Activated T-cell treated with anti-CD3 and anti-CD28 coated beads for 4 hours (primary cell): Measurements from ENCODE around the gene FAM170B.

Experiments
- DNase-seq: peaks from one replicate; pipeline ENCODE4 v3.0.0-alpha.2; 2020

The FAM170B gene

DNA sequence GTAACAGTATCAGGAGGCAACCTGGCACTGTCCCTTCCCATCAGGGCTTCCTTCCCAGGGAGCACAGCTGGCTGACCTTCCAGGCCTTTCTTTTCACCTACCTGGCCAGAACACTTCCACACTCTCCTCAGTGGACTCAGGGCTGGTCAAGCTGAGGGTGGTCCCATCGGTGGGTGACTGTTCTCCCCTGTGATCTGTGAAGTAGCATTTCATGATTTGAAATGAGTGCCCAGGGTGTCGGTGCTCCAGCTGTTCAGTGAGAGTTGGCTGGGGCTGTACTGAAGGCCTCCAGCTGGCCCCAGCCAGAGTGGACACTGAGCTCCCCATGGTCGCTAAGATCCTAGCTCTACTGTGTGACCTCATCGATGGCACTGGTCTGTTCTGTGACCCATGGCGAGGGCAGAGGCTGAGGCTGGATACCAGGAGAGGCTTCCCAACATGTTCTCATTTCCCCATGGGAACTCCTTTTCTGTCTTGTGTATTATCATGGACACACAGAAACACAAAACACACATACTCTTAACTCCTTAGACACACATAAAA lies at the start of gene FAM170B:
FAM170B (minus strand) TSS at position 316 of the 543 bp plus-strand sequence; CDS start at position 213, 103 bp downstream.
- no peak for DNase-seq

DNA sequence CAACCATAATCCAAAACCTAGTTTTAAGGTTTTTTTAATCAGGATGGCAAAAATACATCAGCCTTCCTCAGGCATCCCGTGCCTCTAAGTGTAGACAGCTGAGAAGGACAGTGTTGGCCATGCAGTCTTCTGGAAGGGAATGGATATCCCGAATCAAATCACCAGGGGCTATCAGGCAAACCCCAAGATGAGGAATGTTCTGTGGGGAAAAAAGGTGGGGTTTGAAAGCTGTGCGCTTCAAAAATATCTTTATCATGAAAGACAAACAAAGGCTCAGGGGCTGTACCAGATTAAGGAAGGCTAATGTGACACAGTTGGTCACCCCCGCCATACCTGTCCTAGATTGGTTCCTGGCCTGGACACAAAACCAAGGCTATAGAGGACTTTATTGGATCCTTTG lies 49.0 kb upstream of the FAM170B start:
- no peak for DNase-seq

DNA sequence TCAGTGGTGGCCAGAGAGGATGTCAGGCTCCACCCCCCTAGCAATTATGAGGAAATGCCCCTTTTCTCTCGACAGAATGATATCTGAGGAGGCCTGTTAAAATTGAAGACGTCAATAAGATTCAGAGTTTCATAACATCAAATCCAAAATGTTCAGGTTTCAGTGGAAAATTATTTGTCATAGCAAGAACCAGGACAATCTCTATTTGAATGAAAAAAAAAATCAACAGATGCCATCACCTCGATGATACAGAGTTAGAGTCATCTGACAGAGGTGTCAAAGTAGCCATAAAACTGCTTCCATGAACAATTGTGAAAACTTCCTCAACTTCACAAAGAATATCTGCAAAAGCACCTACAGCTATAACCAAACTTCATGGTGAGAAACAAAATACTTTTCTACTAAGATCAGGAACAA lies 46.6 kb upstream of the FAM170B start:
- DNase-seq: no peak

DNA sequence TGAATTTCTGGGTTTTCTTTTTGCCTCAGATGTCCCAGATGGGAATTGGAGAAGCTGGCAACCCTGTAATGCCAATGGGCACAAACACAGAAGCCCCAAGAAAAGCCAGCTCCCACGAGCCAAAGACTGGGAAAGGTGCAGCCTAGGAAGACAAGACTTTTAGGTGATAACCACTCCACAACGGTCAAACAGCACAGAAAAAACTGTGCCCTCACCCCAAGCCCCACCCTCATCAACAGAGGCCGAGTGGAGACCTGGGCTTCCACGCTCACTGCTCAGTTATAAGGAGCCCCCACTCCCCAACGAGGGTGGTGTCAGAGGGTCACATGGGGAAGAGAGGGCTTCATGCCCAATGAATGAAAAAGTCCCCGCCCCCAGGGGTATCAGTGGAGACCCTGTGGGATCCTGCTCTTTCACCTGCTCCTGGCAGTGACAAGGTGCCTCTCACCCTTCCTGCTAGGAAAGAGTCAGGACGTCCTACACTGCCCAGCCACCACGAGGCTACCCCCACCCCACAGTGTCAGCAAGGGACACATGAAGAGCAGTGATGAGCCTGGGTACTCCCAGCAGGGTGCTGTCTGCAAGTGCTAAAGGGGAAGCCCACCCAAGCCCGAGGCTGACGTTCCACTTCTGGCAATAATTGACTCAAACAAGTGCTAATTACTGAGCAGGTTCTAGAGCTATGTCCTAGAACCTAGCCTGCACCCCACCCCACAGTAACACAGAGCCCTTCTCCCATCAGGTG lies 46.0 kb upstream of the FAM170B start:
- DNase-seq: no peak

DNA sequence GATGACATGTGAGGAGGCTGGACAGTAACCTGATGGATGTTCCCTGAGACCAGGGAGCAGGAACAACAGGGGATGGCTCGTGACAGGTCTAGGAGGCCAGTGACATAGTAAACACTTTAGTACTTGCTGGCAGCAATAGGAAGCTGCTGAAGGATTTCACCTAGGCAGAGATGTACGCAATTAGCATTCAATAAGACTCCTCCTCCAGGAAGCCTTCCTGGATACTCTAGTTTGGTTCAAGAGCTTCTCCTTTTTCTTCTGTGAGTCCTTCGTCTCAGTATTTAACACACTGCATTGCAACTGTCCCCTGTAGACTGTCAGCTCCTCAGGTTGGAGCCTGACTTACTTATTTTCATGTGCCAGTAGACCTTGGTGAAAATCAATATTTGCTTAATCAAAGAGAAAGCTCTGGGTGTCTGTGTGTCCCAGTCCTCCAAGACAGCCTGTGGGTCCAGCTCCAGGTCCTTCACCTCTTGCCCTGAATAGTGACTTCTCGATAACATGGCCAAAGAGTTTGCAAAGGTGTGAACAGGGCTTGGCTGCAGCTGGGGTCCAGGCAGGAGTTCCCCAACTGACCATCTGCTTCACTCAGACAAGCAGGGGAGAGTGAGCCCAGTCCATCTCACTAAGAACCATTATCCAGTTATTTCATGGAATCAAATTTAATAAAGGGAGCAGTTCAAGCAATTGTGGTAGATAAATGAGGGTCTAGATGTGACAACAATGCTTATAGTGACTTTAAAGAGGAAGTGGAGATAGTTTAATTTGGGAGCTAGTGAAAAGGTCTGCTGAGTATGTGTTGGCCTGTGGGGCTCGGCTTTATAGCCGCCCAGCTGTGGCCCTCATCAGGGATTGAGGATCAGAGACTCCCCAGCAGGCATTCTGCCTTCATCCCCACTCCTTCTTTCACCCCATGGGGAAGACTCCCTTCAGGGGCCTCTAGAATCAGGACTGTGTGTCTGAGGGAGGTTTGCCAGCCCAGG lies 45.0 kb upstream of the FAM170B start:
- no peak for DNase-seq

DNA sequence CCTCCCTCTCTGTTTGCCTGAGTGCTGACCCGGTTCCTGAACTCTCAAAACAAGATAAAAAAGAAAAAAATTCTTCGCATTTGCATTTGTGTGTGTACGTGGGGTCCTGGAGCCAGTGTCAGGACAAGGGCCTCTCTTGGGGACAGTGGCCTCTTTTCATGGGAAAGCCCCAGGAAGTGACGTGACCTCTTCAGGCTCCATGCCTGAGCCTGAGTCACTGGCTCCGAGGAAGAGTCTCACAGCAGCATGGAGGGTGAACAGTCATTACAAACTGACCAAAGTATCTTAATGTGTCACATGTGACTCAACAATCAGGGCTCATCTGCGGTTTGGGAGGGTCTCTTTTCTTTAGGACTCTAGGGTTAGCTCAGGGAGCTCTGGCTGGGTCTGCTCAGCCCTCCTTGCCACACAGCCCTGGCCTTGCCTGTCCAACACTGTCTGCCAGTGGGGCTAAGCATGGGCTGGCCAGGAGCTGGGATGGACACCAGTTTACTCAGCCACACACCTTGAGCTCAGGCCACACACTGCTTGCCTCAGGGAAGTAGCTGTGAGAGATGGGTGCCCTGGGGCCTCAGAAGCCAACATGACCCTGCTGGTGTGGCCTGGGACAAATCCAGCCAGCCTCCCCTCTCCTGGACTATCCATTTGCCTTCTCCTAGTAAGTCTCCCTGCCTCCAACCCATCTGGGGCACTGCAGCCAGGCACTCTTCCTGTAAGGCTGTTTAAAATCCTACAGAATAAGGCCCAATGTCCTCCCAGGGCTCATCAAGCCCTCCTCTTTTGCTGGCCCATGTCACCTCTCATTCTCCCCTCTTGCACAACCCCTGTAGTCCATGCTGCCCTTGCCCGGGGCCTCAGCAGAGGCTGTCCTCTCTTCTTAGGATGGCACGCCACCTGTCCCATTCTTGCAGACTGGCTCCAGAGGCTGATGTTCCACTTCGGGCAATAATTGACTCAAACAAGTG lies 43.9 kb upstream of the FAM170B start:
- peak; percentile 25 for DNase-seq

DNA sequence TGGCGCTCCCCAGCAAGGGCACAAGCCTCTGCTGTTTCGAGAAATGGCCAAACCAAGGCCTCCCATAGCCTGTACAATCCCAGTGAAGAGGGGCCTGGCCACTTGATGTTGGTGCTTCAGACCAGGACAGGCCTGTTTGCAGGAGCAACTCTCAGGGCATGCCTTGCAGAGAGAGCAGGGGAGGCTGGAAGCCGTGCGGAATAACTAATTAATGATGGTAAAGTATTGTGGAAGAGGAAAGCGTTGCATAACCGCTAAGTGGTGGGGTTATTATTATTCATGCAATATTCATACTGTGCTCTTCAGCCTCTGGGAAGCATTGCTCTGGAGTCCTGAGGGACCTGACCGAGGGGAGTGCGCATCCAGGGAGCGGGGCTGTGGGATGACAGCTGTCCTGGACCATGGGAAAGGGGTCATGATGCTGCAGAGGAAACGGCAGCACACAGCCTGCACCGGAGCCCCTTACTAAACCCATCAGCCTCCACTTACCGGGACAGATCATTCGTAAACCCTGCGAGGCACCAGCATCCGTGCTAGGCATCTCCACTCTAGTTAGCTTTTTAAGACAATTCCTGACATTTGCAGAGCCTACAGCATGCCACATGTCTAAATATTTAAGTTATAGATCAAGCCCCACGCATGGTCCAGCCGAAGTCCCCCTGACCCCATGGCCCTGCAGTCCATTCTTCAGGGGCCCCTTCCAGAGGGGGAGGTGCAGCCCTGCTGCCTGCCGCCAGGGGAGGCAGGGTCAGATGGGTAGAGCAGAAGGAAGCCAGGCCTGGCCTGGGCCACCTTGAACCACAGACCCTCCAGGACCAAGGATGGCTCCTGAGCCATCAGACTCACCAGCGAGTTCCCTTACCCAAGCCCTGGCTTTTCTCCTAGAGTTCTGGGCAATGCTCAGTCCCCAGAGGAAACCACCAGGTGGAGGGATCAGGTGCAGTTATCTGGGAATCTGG lies 42.8 kb upstream of the FAM170B start:
- DNase-seq: no peak

DNA sequence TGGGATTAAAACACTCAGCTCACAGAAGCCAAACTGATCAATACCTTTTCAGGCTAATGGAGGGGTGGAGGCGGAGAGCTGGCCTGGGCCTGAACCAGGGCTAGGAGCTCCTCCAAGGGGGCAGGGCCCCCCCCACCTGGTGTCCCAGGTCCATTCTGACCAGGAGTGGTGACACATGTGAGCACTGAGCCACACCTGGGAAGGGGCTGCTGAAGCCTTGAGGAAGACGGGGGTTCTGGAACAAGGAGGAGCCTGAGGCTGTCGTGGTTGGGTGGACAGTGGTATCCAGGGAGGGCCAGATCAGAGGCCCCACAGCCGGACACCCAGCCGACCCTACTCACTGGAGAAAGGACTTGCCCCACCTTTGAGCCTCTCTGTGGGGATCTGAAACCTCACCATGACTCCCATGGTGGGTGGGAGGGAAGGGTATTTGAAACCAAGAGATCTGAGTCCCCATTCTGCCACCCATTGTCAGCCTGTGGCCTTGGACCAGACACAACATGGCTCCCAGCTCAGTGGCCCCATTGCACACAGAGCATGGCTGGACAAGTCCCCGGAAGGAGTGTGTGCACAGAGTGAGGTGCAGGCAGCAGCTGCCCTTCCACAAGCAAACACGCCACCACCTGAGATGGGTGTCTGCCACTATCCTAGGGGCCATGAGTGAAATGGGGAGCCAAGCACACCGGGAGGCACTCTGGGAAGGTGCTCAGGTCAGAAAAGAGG lies 41.9 kb upstream of the FAM170B start:
- no peak for DNase-seq

DNA sequence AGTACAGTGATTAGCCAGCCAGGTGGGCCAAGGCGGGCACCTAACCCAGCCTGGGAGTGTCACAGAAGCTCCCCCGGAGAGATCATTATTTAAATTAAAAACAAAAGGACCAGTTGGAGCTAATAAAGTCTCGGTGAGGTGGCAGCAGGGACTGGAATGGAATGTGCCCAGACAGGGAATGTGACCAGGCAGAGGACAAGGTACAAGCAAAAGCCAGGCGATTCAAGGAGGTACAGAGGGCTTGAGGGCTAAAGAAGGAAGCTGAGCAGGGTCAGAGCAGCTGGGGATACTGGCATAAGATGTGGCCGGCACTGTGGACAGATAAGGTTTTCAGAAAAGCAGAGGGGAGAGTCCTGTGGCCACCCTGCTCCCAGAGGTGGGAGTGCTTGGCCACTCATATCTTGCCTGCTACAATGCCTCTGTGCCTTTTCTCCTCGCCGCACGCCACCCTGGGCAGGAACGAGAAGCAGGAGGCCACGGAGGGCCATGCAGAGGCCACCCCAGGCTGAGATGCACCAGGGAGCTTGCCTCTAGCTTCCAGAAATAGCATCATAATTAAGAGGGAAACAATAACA lies 41.2 kb upstream of the FAM170B start:
- no peak for DNase-seq

DNA sequence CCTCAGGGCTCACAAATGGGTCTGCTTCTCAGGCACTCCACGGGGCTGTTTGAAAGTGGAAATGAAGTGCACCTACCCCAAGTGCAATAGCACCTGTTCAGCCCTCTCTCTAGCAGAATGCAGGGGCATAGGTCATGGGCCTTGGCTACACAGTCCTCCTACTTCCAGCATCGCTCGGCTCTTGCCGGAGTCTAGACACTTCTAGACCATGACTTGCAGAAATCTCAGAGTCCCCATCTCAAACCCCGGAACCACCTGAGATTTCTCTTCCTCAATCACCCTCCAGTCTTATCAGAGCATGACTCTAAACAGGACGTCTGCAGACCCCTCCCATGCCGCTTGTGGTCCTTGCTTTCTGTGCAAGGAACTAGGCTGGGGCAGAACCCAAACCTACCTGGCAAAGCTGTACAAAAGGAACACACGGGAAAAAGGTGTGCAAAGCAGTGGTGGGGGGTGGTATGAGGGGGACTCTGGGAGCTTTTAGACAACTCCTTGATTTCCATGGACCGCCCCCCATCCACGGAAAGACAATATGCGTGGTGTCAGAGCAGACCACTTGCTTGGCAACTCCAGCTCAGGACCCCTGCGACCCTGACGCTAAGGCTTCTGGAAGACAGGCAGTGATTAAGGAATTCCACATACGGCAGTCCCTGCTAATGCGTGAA lies 40.6 kb upstream of the FAM170B start:
- DNase-seq: no peak

DNA sequence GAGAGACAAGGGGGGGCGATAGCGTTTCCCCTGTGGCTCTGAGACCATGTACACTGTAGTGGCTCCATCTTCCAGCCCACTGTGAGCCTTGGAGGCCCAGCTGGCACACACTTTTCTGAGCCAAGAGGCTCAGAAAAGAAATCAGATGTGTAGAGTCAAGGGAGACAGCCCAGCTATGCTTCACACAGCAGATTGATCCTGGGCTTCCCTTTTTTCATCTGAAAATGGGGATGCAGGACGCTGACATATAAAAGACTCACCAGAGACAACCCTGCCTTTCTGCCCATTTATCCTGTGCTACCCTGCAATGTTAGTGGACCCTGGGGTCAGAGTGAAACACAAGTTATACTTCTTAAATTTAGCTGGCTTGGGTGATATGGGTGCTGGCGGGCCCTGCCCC lies 40.0 kb upstream of the FAM170B start:
- DNase-seq: no peak

DNA sequence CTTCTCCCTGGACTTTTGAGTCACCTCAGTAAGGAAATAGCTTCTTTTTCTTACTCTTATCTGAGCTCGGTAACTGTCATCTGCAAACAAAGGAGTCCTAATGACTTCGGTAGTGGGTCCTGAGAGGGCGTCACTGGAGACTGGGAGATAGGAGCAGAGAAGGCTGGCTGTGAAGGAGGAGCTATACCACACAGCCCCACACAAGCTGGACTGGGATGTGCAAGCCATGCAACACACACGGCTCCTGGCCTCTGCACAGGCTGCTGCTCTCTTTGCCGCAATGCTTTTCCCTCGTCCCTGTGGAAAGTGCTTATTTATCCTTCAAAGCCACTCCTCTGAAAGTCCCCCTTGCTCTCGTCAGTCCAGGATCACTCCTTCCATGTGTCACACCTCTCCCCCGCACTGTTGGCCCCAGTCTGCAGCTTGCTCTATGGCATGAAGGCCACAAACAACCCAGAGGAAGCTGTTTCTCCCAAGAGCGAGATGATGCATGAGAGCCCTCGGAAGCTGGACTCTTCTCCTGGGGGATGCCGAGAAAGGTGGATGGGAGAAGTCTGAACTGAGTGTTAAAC lies 39.5 kb upstream of the FAM170B start:
- no peak for DNase-seq

DNA sequence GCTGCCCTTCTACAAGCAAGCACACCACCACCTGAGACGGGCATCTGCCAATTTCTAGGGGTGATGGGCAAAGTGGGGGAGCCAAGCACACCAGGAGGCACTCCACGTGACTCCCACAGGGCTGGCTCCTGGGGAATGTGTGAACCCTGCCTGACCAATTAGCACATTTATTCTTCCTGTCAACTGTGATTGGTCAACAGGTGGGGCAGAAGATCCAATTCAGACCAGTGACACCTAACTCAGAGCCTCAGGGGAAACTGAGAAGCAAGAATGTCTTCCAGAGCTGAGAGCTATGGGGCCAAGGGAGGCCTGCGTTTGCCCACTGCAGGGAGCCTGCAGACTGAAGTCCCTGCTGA lies 38.9 kb upstream of the FAM170B start:
- DNase-seq: no peak

DNA sequence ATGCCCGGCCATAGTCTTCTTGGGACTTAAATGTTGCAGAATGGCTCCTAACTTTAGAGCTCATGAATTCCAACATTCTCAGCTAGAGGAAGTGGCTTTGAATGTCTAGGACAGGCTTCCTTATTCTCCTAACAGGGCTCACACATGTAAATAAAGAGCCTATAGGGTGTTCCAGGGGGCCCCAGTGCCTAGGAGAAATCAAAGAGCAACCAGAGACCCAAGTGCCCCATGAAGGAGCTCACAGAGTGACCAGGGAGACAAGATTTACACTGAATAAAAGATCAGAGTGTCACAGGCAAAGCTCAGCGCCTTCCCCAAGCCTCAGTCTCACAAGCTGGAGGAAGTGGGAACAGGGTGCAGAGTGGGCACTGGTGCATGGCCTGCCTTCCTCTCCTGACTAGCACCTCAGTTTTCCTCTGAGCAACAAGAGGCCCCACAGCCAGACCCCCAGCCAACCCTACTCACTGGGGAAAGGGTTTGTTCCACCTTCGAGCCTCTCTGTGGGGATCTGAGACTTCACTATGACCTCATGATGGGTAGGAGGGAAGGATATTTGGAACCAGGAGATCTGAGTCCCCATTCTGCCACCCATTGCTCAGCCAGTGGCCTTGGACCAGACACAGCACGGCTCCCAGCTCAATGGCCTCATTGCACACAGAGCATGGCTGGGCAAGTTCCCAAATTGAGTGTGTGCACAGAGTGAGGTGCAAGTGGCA lies 38.4 kb upstream of the FAM170B start:
- DNase-seq: no peak

DNA sequence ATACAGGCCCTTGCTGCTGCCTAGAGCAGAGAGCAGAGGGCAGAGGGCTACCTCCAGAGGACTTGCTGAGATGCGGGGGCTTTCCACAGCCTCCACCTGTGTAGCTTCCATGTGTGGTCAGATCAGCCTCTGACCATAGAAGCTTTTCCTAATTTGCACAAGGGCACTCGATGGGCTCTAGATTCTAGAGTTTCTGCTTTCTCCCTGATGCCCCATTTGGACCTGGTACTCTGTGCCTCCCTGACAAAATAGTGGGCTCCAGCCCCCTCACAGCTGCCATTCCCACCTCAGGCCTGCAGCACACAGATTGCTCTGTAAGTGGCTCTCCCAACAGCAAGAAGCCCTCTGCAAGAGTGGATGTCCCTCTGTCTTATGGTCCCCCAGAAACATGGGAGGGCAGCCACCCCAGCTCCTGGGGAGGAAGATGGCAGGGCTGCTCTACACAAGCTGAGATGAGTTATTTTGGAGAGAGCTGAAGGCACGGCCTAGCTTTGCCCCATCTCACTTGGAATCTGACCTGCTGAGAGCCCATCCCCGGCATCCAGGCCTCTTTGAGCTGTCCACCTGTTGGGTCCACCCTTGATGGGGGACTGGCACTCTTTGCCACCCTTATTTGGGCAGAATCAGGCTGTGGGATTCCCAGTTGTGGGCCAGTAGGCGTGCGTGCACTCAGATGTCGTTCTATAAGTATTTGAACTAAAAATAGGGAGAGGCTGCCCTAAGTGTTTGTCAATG lies 37.7 kb upstream of the FAM170B start:
- no peak for DNase-seq

DNA sequence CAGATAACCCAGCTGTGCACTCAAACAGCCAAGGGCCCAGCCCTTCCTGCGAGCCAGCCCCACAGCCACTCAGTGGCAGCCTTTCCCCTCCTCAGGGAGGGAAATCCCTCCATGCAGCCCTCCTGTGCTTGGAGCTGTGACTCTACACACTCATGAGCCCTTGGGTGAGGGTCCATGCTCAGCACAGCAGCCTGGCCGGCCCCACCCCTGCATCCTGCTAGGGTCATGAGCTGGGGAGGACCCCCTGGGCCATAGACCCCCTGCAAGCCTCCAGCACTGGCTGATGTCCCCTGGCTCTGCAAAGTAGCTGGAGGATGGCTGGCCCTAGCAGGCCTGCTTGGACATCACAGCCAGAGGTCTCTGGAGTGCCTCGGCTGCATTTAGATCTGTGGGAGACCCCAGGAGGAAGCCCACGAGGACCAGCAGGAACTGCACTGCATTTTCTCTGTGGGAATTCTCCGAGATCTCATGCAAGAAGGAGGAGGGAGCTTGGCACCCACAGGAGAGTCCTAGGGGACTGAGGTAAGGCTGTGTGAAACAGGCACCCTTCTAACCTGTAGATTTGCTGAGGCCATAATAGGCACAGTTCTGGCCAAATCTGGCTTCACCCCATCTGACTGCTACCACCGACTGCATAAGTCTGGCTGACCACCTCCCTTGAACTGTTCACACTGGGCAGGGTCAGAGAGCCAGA lies 37.0 kb upstream of the FAM170B start:
- no peak for DNase-seq

DNA sequence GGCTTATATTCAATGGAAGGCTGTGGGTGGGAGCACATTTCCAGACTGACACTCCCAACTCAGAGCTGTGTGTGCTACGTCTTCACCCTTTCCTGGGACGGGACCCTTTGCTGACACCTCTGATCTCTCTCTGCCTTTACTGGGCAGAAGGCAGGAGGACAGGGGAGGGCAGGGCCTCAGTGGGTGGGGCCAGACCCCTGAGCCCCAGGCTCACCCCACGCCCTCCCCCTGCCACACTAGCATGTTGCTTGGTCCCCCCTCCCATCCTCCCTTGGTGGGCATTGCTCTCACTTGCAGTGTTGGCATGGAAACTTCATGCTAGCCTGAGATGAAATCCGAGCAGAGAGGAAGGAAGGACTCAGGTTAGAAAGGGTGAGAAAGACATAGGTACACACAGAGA lies 36.0 kb upstream of the FAM170B start:
- DNase-seq: no peak
